ENCODE measurements around the gene ZBTB7A.

DNA sequence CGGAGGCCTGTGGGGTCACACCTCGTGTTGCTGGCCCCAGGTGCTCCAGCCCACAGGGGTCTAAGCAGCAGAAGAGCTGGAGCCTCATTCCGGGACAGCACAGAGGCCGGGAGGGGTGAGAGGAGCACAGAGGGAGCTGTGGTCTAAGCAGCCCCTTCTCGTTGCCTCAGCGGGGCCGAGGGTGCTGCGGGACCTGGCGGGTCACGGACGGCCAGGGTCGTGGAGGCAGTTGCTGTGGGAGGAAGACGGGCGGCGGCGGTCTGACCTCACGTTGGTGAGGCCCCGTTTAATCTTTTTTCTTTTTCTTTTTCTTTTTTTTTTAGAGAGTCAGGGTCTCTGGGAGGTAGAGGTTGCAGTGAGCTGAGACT, 37.5 kb downstream of the ZBTB7A start:
- no peak for TF ChIP-seq POLR2A (IDR thresholded peaks at IDR 0.05)
- TF ChIP-seq, protein P1, sequence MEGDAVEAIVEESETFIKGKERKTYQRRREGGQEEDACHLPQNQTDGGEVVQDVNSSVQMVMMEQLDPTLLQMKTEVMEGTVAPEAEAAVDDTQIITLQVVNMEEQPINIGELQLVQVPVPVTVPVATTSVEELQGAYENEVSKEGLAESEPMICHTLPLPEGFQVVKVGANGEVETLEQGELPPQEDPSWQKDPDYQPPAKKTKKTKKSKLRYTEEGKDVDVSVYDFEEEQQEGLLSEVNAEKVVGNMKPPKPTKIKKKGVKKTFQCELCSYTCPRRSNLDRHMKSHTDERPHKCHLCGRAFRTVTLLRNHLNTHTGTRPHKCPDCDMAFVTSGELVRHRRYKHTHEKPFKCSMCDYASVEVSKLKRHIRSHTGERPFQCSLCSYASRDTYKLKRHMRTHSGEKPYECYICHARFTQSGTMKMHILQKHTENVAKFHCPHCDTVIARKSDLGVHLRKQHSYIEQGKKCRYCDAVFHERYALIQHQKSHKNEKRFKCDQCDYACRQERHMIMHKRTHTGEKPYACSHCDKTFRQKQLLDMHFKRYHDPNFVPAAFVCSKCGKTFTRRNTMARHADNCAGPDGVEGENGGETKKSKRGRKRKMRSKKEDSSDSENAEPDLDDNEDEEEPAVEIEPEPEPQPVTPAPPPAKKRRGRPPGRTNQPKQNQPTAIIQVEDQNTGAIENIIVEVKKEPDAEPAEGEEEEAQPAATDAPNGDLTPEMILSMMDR (IDR thresholded peaks at IDR 0.05) = no peak
